AG04450 (cell line): ENCODE measurements around the gene ZNF680. TPM values are rescaled to one million over a fixed set of nuclear protein-coding genes. Genes with fewer than 3 reads are reported as not detected.

ENCODE experiments used
- CTCF ChIA-PET: fragments of 300-600, 350-600 bp; formaldehyde crosslinking; extraction: SDS; loops from one replicate; lab custom pipeline; 2022; ENCODE audit warnings: antibody characterized with exemption, inconsistent platforms; lab: Charles Lee
- POLR2A ChIA-PET: fragments of 350-600 bp; formaldehyde crosslinking; extraction: SDS; loops from one replicate; lab custom pipeline; 2021; ENCODE audit warnings: antibody characterized with exemption, inconsistent platforms; lab: Yijun Ruan, JAX
- DNase-seq: peaks from one replicate; pipeline ENCODE4 v3.0.0-alpha.2; 2011; ENCODE audit warnings: low read depth, low spot score
- H3K27ac ChIP-seq: one replicate; pipeline ENCODE4 v1.5.1; 2012; ENCODE audit warnings: low read depth, low read length, control low read depth
- H3K27me3 ChIP-seq: one replicate; pipeline ENCODE4 v1.6.0; 2012; ENCODE audit warnings: low read length; ENCODE audit not compliant: control insufficient read depth, insufficient read depth
- H3K4me3 ChIP-seq: 2 replicates; pipeline ENCODE4 v1.5.1; 2011; ENCODE audit warnings: mild to moderate bottlenecking, low read depth, low read length, control low read depth
- H3K9me3 ChIP-seq: 2 replicates; pipeline ENCODE4 v1.5.1; 2012; ENCODE audit warnings: low read length; ENCODE audit not compliant: control insufficient read depth, insufficient read depth
- CTCF ChIP-seq: IDR thresholded peaks from 2 replicates; pipeline ENCODE4 v1.5.1; 2011; ENCODE audit warnings: low read depth, low read length, control low read depth, inconsistent platforms
- polyA plus RNA-seq: library from polyadenylated mRNA; depleted of rRNA; stranded (reverse); fragments of >200 nt; gene quantifications from 2 replicates; pipeline ENCODE4 v1.2.3, GENCODE V29; 2011; rRNA removed

The ZNF680 gene
- polyA plus RNA-seq, 1 experiment, result 2.9 TPM

- DNase-seq, result no peak
- CTCF ChIA-PET, result no interaction called here
- no peak overlapping the region for H3K27ac ChIP-seq
These were observed 67.9 kb downstream of the ZNF680 start for GRCh38 chr7:64494912-64495461.

GRCh38 chr7:64485623-64486022, 77.2 kb downstream of the ZNF680 start:
- Histone ChIP-seq H3K27ac (no peak overlapping the region), H3K4me3 (no peak overlapping the region), H3K27me3 (no peaks in the 10 kb centered on the region), H3K9me3 (peaks cover 11% of the 10 kb centered on the region)
- ChIA-PET CTCF (no interaction called here), POLR2A (no interaction called here)
- no peak for DNase-seq
- TF ChIP-seq CTCF, result no peak

More at GRCh38 chr7:64494912-64495461, 67.9 kb downstream of the ZNF680 start:
- no peaks in the 10 kb centered on the region for H3K27me3 ChIP-seq
- no peak for TF ChIP-seq CTCF
- POLR2A ChIA-PET, result no interaction called here
- H3K4me3 ChIP-seq, result no peak overlapping the region
- H3K9me3 ChIP-seq, result peaks cover 27% of the 10 kb centered on the region

Other genes starting within 250 kb of the ZNF680 start
- gene ZNF736, start 249.1 kb downstream of the ZNF680 start, polyA plus RNA-seq, result 4.9 and 5.1 TPM in 2 replicates
- 2.3 and 3.2 TPM in 2 replicates for gene ZNF107, start 103.1 kb upstream of the ZNF680 start, polyA plus RNA-seq
- gene ZNF138, start 231.4 kb upstream of the ZNF680 start, polyA plus RNA-seq, result 2.8 and 4.2 TPM in 2 replicates